Caco-2 (cell line): ENCODE results near the gene FGF1. TPM values are rescaled to one million over a fixed set of nuclear protein-coding genes. Genes with fewer than 3 reads are reported as not detected.

ENCODE experiments used
- BruUV-seq: library from RNA; stranded (reverse); fragments of 400-500 nt; replicated peaks from 2 replicates; lab custom pipeline; 2021; lab: Mats Ljungman, UMichigan
- CTCF ChIA-PET: fragments of 300-600 bp; sonication (Branson Sonifier 250); formaldehyde crosslinking; loops from one replicate; lab custom pipeline; 2022; ENCODE audit warnings: antibody characterized with exemption; lab: Charles Lee
- POLR2A ChIA-PET: fragments of 300-600 bp; sonication (Branson Sonifier 250); formaldehyde crosslinking; loops from one replicate; lab custom pipeline; 2022; ENCODE audit warnings: antibody characterized with exemption; lab: Charles Lee
- DNase-seq, 2 experiments: peaks; one replicate each; pipeline versions ENCODE4 v3.0.0 to v3.0.0-alpha.2; 2020 to 2022
- H3K27me3 ChIP-seq: replicated peaks from 2 replicates; pipeline ENCODE4 v1.6.0; 2011; ENCODE audit warnings: low read length; ENCODE audit not compliant: control insufficient read depth, insufficient read depth
- H3K36me3 ChIP-seq: 2 replicates; pipeline ENCODE4 v1.5.1; 2011; ENCODE audit warnings: low read length; ENCODE audit not compliant: control insufficient read depth, insufficient read depth
- H3K4me1 ChIP-seq: fragments of 250-450 bp; sonication (Bioruptor Pico); 2 replicates; pipeline ENCODE4 v1.5.1; 2020; ENCODE audit warnings: mild to moderate bottlenecking
- H3K4me3 ChIP-seq: 2 replicates; pipeline ENCODE4 v1.5.1; 2011; ENCODE audit warnings: low read depth, mild to moderate bottlenecking, control low read depth, low read length
- H3K9me3 ChIP-seq: fragments of 250-450 bp; sonication (Bioruptor Pico); 2 replicates; pipeline ENCODE4 v1.5.1; 2020; ENCODE audit warnings: mild to moderate bottlenecking, moderate library complexity
- H3K27ac Mint-ChIP-seq: one replicate; pipeline ENCODE4 v1.8.0; 2022; ENCODE audit warnings: mixed read lengths; ENCODE audit not compliant: unreplicated experiment
- H3K27me3 Mint-ChIP-seq: one replicate; pipeline ENCODE4 v1.8.0; 2022; ENCODE audit warnings: mixed read lengths; ENCODE audit not compliant: insufficient read depth, unreplicated experiment
- H3K36me3 Mint-ChIP-seq: one replicate; pipeline ENCODE4 v1.8.0; 2022; ENCODE audit warnings: mild to moderate bottlenecking, mixed read lengths; ENCODE audit not compliant: insufficient read depth, unreplicated experiment
- H3K4me1 Mint-ChIP-seq: one replicate; pipeline ENCODE4 v1.8.0; 2022; ENCODE audit warnings: low read depth, mixed read lengths; ENCODE audit not compliant: unreplicated experiment
- H3K4me3 Mint-ChIP-seq: one replicate; pipeline ENCODE4 v1.8.0; 2022; ENCODE audit warnings: mild to moderate bottlenecking, moderate library complexity, mixed read lengths; ENCODE audit not compliant: unreplicated experiment
- H3K9me3 Mint-ChIP-seq: one replicate; pipeline ENCODE4 v1.8.0; 2022; ENCODE audit warnings: mixed read lengths; ENCODE audit not compliant: unreplicated experiment
- CTCF ChIP-seq, 2 experiments: fragments of 200-600 bp in 1 of 2; IDR thresholded peaks; 1 replicate in 1 of 2; 2 replicates in 1 of 2; pipeline versions ENCODE4 v1.5.1 to v1.8.0; 2011 to 2022; ENCODE audit warnings: antibody characterized with exemption in 1 of 2, control low read depth in 1 of 2, inconsistent platforms in 1 of 2, low read depth in 1 of 2, low read length in 1 of 2, mild to moderate bottlenecking in 1 of 2, moderate library complexity in 1 of 2; ENCODE audit not compliant: insufficient read depth in 1 of 2, severe bottlenecking in 1 of 2, unreplicated experiment in 1 of 2
- intact Hi-C: fragments of 100-400 bp; cut with micrococcal nuclease; formaldehyde crosslinking; loops from one replicate; pipeline ENCODE4 v1.10.0; 2022; ENCODE audit not compliant: unreplicated experiment
- total RNA-seq: library from RNA; stranded (reverse); gene quantifications from 2 replicates; pipeline ENCODE4 v1.2.3, GENCODE V29; 2022

FGF1 gene
- total RNA-seq, 1 experiment from 2014 or later: not detected

GRCh38 chr5:142544946-142545649 is 140.8 kb downstream of the FGF1 start:
- H3K4me3 Mint-ChIP-seq: no peak overlapping the region
- H3K4me3 ChIP-seq: no peak overlapping the region
- no peaks in the 10 kb centered on the region for H3K27me3 Mint-ChIP-seq
- H3K9me3 Mint-ChIP-seq: no peaks in the 10 kb centered on the region
- BruUV-seq: no TSS peak
- peaks cover 19% of the 10 kb centered on the region for H3K4me1 Mint-ChIP-seq
- H3K36me3 ChIP-seq: no peaks in the 10 kb centered on the region
- H3K27ac Mint-ChIP-seq: no peak overlapping the region
- no peak for DNase-seq
- H3K27me3 ChIP-seq: no peaks in the 10 kb centered on the region
- peaks cover 8% of the 10 kb centered on the region for H3K4me1 ChIP-seq
- POLR2A ChIA-PET: no interaction called here
- CTCF ChIA-PET: interaction anchor here (0.6 to 1.2 kb wide), 2 partner anchors 39 to 393 kb away, joined by 3 to 4 read pairs; no protein-coding TSS in a partner anchor
- H3K36me3 Mint-ChIP-seq: no peaks in the 10 kb centered on the region
- no peaks in the 10 kb centered on the region for H3K9me3 ChIP-seq
- intact Hi-C loops: loop anchor here (5.0 to 10.0 kb wide), 4 partner anchors 38 to 550 kb away; no protein-coding TSS in a partner anchor
- TF ChIP-seq CTCF (IDR thresholded peaks at IDR 0.05; ENCODE audit: insufficient read depth in 1 of 2, low read depth in 1 of 2, low read length in 1 of 2, severe bottlenecking in 1 of 2, unreplicated experiment in 1 of 2): no peak

- no peak for DNase-seq
- no peaks in the 10 kb centered on the region for H3K9me3 ChIP-seq
- ChIA-PET POLR2A (no interaction called here), CTCF (no interaction called here)
- BruUV-seq: no TSS peak
- Mint-ChIP-seq H3K27me3 (no peaks in the 10 kb centered on the region), H3K4me3 (no peak overlapping the region), H3K27ac (no peak overlapping the region), H3K36me3 (no peaks in the 10 kb centered on the region), H3K4me1 (peaks cover 25% of the 10 kb centered on the region), H3K9me3 (no peaks in the 10 kb centered on the region)
- no peaks in the 10 kb centered on the region for H3K36me3 ChIP-seq
- no peak overlapping the region for H3K4me3 ChIP-seq
- no peak for TF ChIP-seq CTCF (IDR thresholded peaks at IDR 0.05; ENCODE audit: insufficient read depth in 1 of 2, low read depth in 1 of 2, low read length in 1 of 2, severe bottlenecking in 1 of 2, unreplicated experiment in 1 of 2)
- intact Hi-C loops: loop anchor here (10.0 kb wide), 1 partner anchor 549 kb away; no protein-coding TSS in a partner anchor
- peaks cover 8% of the 10 kb centered on the region for H3K4me1 ChIP-seq
- H3K27me3 ChIP-seq: no peaks in the 10 kb centered on the region
Observed at GRCh38 chr5:142544071-142544753, 141.7 kb downstream of the FGF1 start.

- POLR2A ChIA-PET: no interaction called here
- CTCF ChIA-PET: interaction anchor here (0.6 kb wide), 1 partner anchor 9 kb away, joined by 3 read pairs; no protein-coding TSS in a partner anchor
- no TSS peak for BruUV-seq
- Mint-ChIP-seq H3K4me3 (no peak overlapping the region), H3K27ac (no peak overlapping the region), H3K4me1 (peaks cover 17% of the 10 kb centered on the region), H3K27me3 (no peaks in the 10 kb centered on the region), H3K36me3 (no peaks in the 10 kb centered on the region), H3K9me3 (no peaks in the 10 kb centered on the region)
- Histone ChIP-seq H3K9me3 (no peaks in the 10 kb centered on the region), H3K4me1 (peaks cover 8% of the 10 kb centered on the region), H3K27me3 (no peaks in the 10 kb centered on the region), H3K36me3 (no peaks in the 10 kb centered on the region), H3K4me3 (no peak overlapping the region)
- no peak for TF ChIP-seq CTCF (IDR thresholded peaks at IDR 0.05; ENCODE audit: insufficient read depth in 1 of 2, low read depth in 1 of 2, low read length in 1 of 2, severe bottlenecking in 1 of 2, unreplicated experiment in 1 of 2)
- intact Hi-C loops: loop anchor here (10.0 kb wide), 1 partner anchor 548 kb away; no protein-coding TSS in a partner anchor
- DNase-seq: no peak
Observed at GRCh38 chr5:142542906-142543305, 143.0 kb downstream of the FGF1 start.
